Type B pancreatic cell (in vitro differentiated cells): ENCODE data around the gene STEEP1. TPM values are rescaled to one million over a fixed set of nuclear protein-coding genes. Genes with fewer than 3 reads are reported as not detected.

ENCODE experiments used
- DNase-seq: peaks from one replicate; pipeline ENCODE4 v3.0.0; 2021; ENCODE audit warnings: mixed read lengths; ENCODE audit not compliant: unreplicated experiment; ENCODE audit errors: extremely low spot score
- H3K27ac Mint-ChIP-seq: 2 replicates; pipeline ENCODE4 v1.8.0; 2021; ENCODE audit warnings: mild to moderate bottlenecking, mixed read lengths
- H3K27me3 Mint-ChIP-seq: 2 replicates; pipeline ENCODE4 v1.8.0; 2021; ENCODE audit warnings: mixed read lengths
- H3K36me3 Mint-ChIP-seq: 2 replicates; pipeline ENCODE4 v1.8.0; 2021; ENCODE audit warnings: mixed read lengths
- H3K4me1 Mint-ChIP-seq: one replicate; pipeline ENCODE4 v1.8.0; 2021; ENCODE audit warnings: mixed read lengths; ENCODE audit not compliant: unreplicated experiment
- H3K4me3 Mint-ChIP-seq: 2 replicates; pipeline ENCODE4 v1.8.0; 2021; ENCODE audit warnings: mild to moderate bottlenecking, mixed read lengths
- H3K9me3 Mint-ChIP-seq: 2 replicates; pipeline ENCODE4 v1.8.0; 2021; ENCODE audit warnings: mixed read lengths
- CTCF ChIP-seq: fragments of 200-600 bp; sonication (generic); conservative IDR thresholded peaks from 2 replicates; pipeline ENCODE4 v1.5.0; 2021; ENCODE audit warnings: antibody characterized with exemption, mild to moderate bottlenecking
- total RNA-seq: library from RNA; stranded (reverse); gene quantifications from 2 replicates; pipeline ENCODE4 v1.2.1, GENCODE V29; 2021; ENCODE audit warnings: low replicate concordance

The STEEP1 gene
- total RNA-seq, 1 donor from 2014 or later: 23.0 TPM

- no peaks in the 10 kb centered on the region for H3K9me3 Mint-ChIP-seq
- no peak for DNase-seq
- H3K4me3 Mint-ChIP-seq: no peak overlapping the region
Observed at GRCh38 chrX:119523664-119524184, 41.5 kb downstream of the STEEP1 start.

GRCh38 chrX:119521246-119521645 is 44.0 kb downstream of the STEEP1 start:
- H3K27me3 Mint-ChIP-seq: no peaks in the 10 kb centered on the region
- peaks cover 3% of the 10 kb centered on the region for H3K4me1 Mint-ChIP-seq

More at GRCh38 chrX:119523664-119524184, 41.5 kb downstream of the STEEP1 start:
- Mint-ChIP-seq H3K36me3 (no peaks in the 10 kb centered on the region), H3K4me1 (no peaks in the 10 kb centered on the region), H3K27me3 (no peaks in the 10 kb centered on the region), H3K27ac (no peak overlapping the region)
- TF ChIP-seq CTCF: no peak

GRCh38 chrX:119518371-119518770 is 46.8 kb downstream of the STEEP1 start:
- H3K27ac Mint-ChIP-seq: no peak overlapping the region
- no peak overlapping the region for H3K4me3 Mint-ChIP-seq
- H3K4me1 Mint-ChIP-seq: peaks cover 6% of the 10 kb centered on the region
- DNase-seq: no peak
- no peaks in the 10 kb centered on the region for H3K36me3 Mint-ChIP-seq
- TF ChIP-seq CTCF: no peak
- H3K9me3 Mint-ChIP-seq: no peaks in the 10 kb centered on the region
- no peaks in the 10 kb centered on the region for H3K27me3 Mint-ChIP-seq

More at GRCh38 chrX:119521246-119521645, 44.0 kb downstream of the STEEP1 start:
- TF ChIP-seq CTCF: no peak
- H3K36me3 Mint-ChIP-seq: no peaks in the 10 kb centered on the region
- H3K27ac Mint-ChIP-seq: no peak overlapping the region
- DNase-seq: no peak
- no peak overlapping the region for H3K4me3 Mint-ChIP-seq
- no peaks in the 10 kb centered on the region for H3K9me3 Mint-ChIP-seq

GRCh38 chrX:119516157-119516702 is 49.0 kb downstream of the STEEP1 start:
- peaks cover 6% of the 10 kb centered on the region for H3K4me1 Mint-ChIP-seq
- H3K27ac Mint-ChIP-seq: no peak overlapping the region
- no peaks in the 10 kb centered on the region for H3K9me3 Mint-ChIP-seq
- no peaks in the 10 kb centered on the region for H3K36me3 Mint-ChIP-seq
- no peak overlapping the region for H3K4me3 Mint-ChIP-seq
- DNase-seq: no peak
- H3K27me3 Mint-ChIP-seq: no peaks in the 10 kb centered on the region
- peak; percentile 81 for TF ChIP-seq CTCF

GRCh38 chrX:119512146-119512800 is 52.9 kb downstream of the STEEP1 start:
- H3K27me3 Mint-ChIP-seq: no peaks in the 10 kb centered on the region
- H3K36me3 Mint-ChIP-seq: no peaks in the 10 kb centered on the region
- DNase-seq: no peak
- peak; percentile 71 for TF ChIP-seq CTCF
- H3K4me3 Mint-ChIP-seq: no peak overlapping the region
- H3K4me1 Mint-ChIP-seq: peaks cover 6% of the 10 kb centered on the region
- no peak overlapping the region for H3K27ac Mint-ChIP-seq
- H3K9me3 Mint-ChIP-seq: no peaks in the 10 kb centered on the region
